ENCODE measurements around the gene AFF3. TPM values are rescaled to one million over a fixed set of nuclear protein-coding genes. Genes with fewer than 3 reads are reported as not detected.

AFF3 gene
- total RNA-seq, 1 experiment from 2014 or later, result 0.42 TPM

GRCh38 chr2:99886418-99886817 is 256.0 kb downstream of the AFF3 start:
- CTCF ChIA-PET, result interaction anchor here (0.7 kb wide), 1 partner anchor 566 kb away, joined by 4 read pairs; no protein-coding TSS in a partner anchor

GRCh38 chr2:99883358-99883757 is 259.0 kb downstream of the AFF3 start:
- DNase-seq (ENCODE audit: unreplicated experiment), result no peak
- no peaks in the 10 kb centered on the region for H3K36me3 Mint-ChIP-seq (ENCODE audit: insufficient read depth, unreplicated experiment)
- ChIA-PET CTCF (no interaction called here), POLR2A (no interaction called here)
- peaks cover 38% of the 10 kb centered on the region for H3K4me1 Mint-ChIP-seq (ENCODE audit: insufficient read depth, unreplicated experiment)
- H3K27me3 Mint-ChIP-seq (ENCODE audit: insufficient read depth, unreplicated experiment), result no peaks in the 10 kb centered on the region
- no peak for TF ChIP-seq CTCF (IDR thresholded peaks at IDR 0.05; ENCODE audit: unreplicated experiment)
- H3K4me3 Mint-ChIP-seq (ENCODE audit: unreplicated experiment), result no peak overlapping the region
- H3K27ac Mint-ChIP-seq (ENCODE audit: low read depth, unreplicated experiment), result no peak overlapping the region
- no TSS peak for BruUV-seq (replicated peaks)
- H3K9me3 Mint-ChIP-seq (ENCODE audit: unreplicated experiment), result no peaks in the 10 kb centered on the region
- intact Hi-C loops (cut with micrococcal nuclease), result loop anchor here (10.0 kb wide), 2 partner anchors 91 to 131 kb away; no protein-coding TSS in a partner anchor

More at GRCh38 chr2:99886418-99886817, 256.0 kb downstream of the AFF3 start:
- no peak for TF ChIP-seq CTCF (IDR thresholded peaks at IDR 0.05; ENCODE audit: unreplicated experiment)
- Mint-ChIP-seq H3K9me3 (ENCODE audit: unreplicated experiment) (no peaks in the 10 kb centered on the region), H3K36me3 (ENCODE audit: insufficient read depth, unreplicated experiment) (no peaks in the 10 kb centered on the region), H3K27me3 (ENCODE audit: insufficient read depth, unreplicated experiment) (no peaks in the 10 kb centered on the region), H3K4me1 (ENCODE audit: insufficient read depth, unreplicated experiment) (peaks cover 22% of the 10 kb centered on the region), H3K4me3 (ENCODE audit: unreplicated experiment) (no peak overlapping the region), H3K27ac (ENCODE audit: low read depth, unreplicated experiment) (no peak overlapping the region)
- intact Hi-C loops (cut with micrococcal nuclease), result loop anchor here (10.0 kb wide), 2 partner anchors 88 to 128 kb away; no protein-coding TSS in a partner anchor
- POLR2A ChIA-PET, result interaction anchor here (0.7 kb wide), 2 partner anchors 191 to 467 kb away, joined by 3 read pairs; no protein-coding TSS in a partner anchor
- BruUV-seq (replicated peaks), result no TSS peak
- no peak for DNase-seq (ENCODE audit: unreplicated experiment)

GRCh38 chr2:99881901-99882591 is 260.3 kb downstream of the AFF3 start:
- intact Hi-C loops (cut with micrococcal nuclease), result loop anchor here (10.0 kb wide), 2 partner anchors 93 to 133 kb away; no protein-coding TSS in a partner anchor
- Mint-ChIP-seq H3K36me3 (ENCODE audit: insufficient read depth, unreplicated experiment) (no peaks in the 10 kb centered on the region), H3K9me3 (ENCODE audit: unreplicated experiment) (no peaks in the 10 kb centered on the region), H3K27ac (ENCODE audit: low read depth, unreplicated experiment) (peak overlapping the region; percentile 18), H3K4me3 (ENCODE audit: unreplicated experiment) (no peak overlapping the region), H3K4me1 (ENCODE audit: insufficient read depth, unreplicated experiment) (peaks cover 43% of the 10 kb centered on the region), H3K27me3 (ENCODE audit: insufficient read depth, unreplicated experiment) (no peaks in the 10 kb centered on the region)
- ChIA-PET POLR2A (interaction anchor here (0.6 to 1.1 kb wide), 2 partner anchors 15 to 544 kb away, joined by 3 read pairs; no protein-coding TSS in a partner anchor), CTCF (interaction anchor here (0.6 to 1.0 kb wide), 2 partner anchors 96 to 326 kb away, joined by 3 read pairs; no protein-coding TSS in a partner anchor)
- no peak for TF ChIP-seq CTCF (IDR thresholded peaks at IDR 0.05; ENCODE audit: unreplicated experiment)
- no TSS peak for BruUV-seq (replicated peaks)
- DNase-seq (ENCODE audit: unreplicated experiment), result peak; percentile 65

- Mint-ChIP-seq H3K27ac (ENCODE audit: low read depth, unreplicated experiment) (peak overlapping the region; percentile 86), H3K4me1 (ENCODE audit: insufficient read depth, unreplicated experiment) (peaks cover 43% of the 10 kb centered on the region), H3K9me3 (ENCODE audit: unreplicated experiment) (no peaks in the 10 kb centered on the region), H3K4me3 (ENCODE audit: unreplicated experiment) (no peak overlapping the region), H3K27me3 (ENCODE audit: insufficient read depth, unreplicated experiment) (no peaks in the 10 kb centered on the region), H3K36me3 (ENCODE audit: insufficient read depth, unreplicated experiment) (no peaks in the 10 kb centered on the region)
- DNase-seq (ENCODE audit: unreplicated experiment), result no peak
- intact Hi-C loops (cut with micrococcal nuclease), result loop anchor here (10.0 kb wide), 2 partner anchors 94 to 134 kb away; no protein-coding TSS in a partner anchor
- TF ChIP-seq CTCF (IDR thresholded peaks at IDR 0.05; ENCODE audit: unreplicated experiment), result no peak
- CTCF ChIA-PET, result interaction anchor here (0.7 to 1.0 kb wide), 3 partner anchors 144 to 965 kb away, joined by 3 to 4 read pairs (median 3); no protein-coding TSS in a partner anchor
- POLR2A ChIA-PET, result no interaction called here
- no TSS peak for BruUV-seq (replicated peaks)
Observed at GRCh38 chr2:99880964-99881294, 261.5 kb downstream of the AFF3 start.
